Amniotic stem cell (primary cell): ENCODE data around the gene NDUFB8.
"Not testable (repeated sequence)": the region's sequence is repeated elsewhere in the genome, so short reads cannot be mapped to it uniquely, and the experiment has no call there.

ENCODE experiments used
- DNase-seq: peaks from one replicate; lab custom pipeline; 2025; lab: John Stamatoyannopoulos, UW

Gene NDUFB8

GRCh38 chr10:100529475-100530298, at the start of gene NDUFB8:
TSS of gene NDUFB8 (minus strand) at chr10:100529871. CDS start at chr10:100529851, 20 bp downstream.
- peak; percentile 66 for DNase-seq

GRCh38 chr10:100576282-100576635, 46.6 kb upstream of the NDUFB8 start:
- DNase-seq: no peak

GRCh38 chr10:100575585-100576281, 46.1 kb upstream of the NDUFB8 start:
- DNase-seq: no peak

GRCh38 chr10:100575146-100575545, 45.5 kb upstream of the NDUFB8 start:
- not testable (repeated sequence) for DNase-seq

GRCh38 chr10:100571084-100571856, 41.6 kb upstream of the NDUFB8 start:
- DNase-seq: no peak

- DNase-seq: no peak
Measured at GRCh38 chr10:100570506-100570905, 40.8 kb upstream of the NDUFB8 start.

GRCh38 chr10:100569687-100570481, 40.2 kb upstream of the NDUFB8 start:
- DNase-seq: no peak

GRCh38 chr10:100568912-100569311, 39.2 kb upstream of the NDUFB8 start:
- DNase-seq: no peak

GRCh38 chr10:100567826-100568225, 38.2 kb upstream of the NDUFB8 start:
- DNase-seq: no peak

- no peak for DNase-seq
Measured at GRCh38 chr10:100567249-100567648, 37.6 kb upstream of the NDUFB8 start.

GRCh38 chr10:100566561-100566960, 36.9 kb upstream of the NDUFB8 start:
- DNase-seq: no peak

- no peak for DNase-seq
Measured at GRCh38 chr10:100565206-100565985, 35.7 kb upstream of the NDUFB8 start.

GRCh38 chr10:100562008-100562672, 32.5 kb upstream of the NDUFB8 start:
- peak; percentile 9 for DNase-seq

- no peak for DNase-seq
Measured at GRCh38 chr10:100561005-100561404, 31.3 kb upstream of the NDUFB8 start.

- DNase-seq: no peak
Measured at GRCh38 chr10:100560248-100560647, 30.6 kb upstream of the NDUFB8 start.

GRCh38 chr10:100554902-100555301, 25.2 kb upstream of the NDUFB8 start:
- DNase-seq: no peak

- no peak for DNase-seq
Measured at GRCh38 chr10:100553929-100554328, 24.3 kb upstream of the NDUFB8 start.

- no peak for DNase-seq
Measured at GRCh38 chr10:100551738-100552137, 22.1 kb upstream of the NDUFB8 start.

GRCh38 chr10:100551196-100551595, 21.5 kb upstream of the NDUFB8 start:
- no peak for DNase-seq

- DNase-seq: no peak
Measured at GRCh38 chr10:100544950-100545349, 15.3 kb upstream of the NDUFB8 start.
